Neutrophil (primary cell): ENCODE data around the gene PLA2G15.
A peak's percentile ranks its signal among the peaks of the same experiment; 100 is the strongest.

Source experiments
- H3K27ac ChIP-seq: fragments of 200-600 bp; sonication (generic); 2 replicates; pipeline ENCODE4 v1.5.1; 2016; ENCODE audit warnings: mild to moderate bottlenecking, moderate library complexity
- H3K27me3 ChIP-seq: fragments of 200-600 bp; sonication (generic); 2 replicates; pipeline ENCODE4 v1.6.0; 2016; ENCODE audit warnings: mild to moderate bottlenecking
- H3K36me3 ChIP-seq: fragments of 200-600 bp; sonication (generic); 2 replicates; pipeline ENCODE4 v1.5.1; 2017
- H3K4me1 ChIP-seq, 2 experiments: fragments of 200-600 bp in 1 of 2; sonication (generic) in 1 of 2; 1 replicate in 1 of 2; 2 replicates in 1 of 2; pipeline versions ENCODE4 v1.5.1 to v1.6.1; 2013 to 2016; ENCODE audit warnings: low read depth in 1 of 2, low read length in 1 of 2, mild to moderate bottlenecking in 1 of 2, moderate library complexity in 1 of 2; ENCODE audit not compliant: control insufficient read depth in 1 of 2, insufficient read depth in 1 of 2
- H3K4me3 ChIP-seq, 2 experiments: fragments of 200-600 bp in 1 of 2; sonication (generic) in 1 of 2; 1 replicate in 1 of 2; 2 replicates in 1 of 2; pipeline ENCODE4 v1.5.1; 2013 to 2016; ENCODE audit warnings: low read depth in 1 of 2, low read length in 1 of 2, mild to moderate bottlenecking in 1 of 2, moderate library complexity in 1 of 2
- H3K9me3 ChIP-seq: fragments of 200-600 bp; sonication (generic); 2 replicates; pipeline ENCODE4 v1.5.1; 2016
- TF ChIP-seq, protein P1 (sequence below): fragments of 200-600 bp; sonication (generic); IDR thresholded peaks from 2 replicates; pipeline ENCODE4 v1.5.1; 2016; ENCODE audit warnings: antibody characterized with exemption

The PLA2G15 gene

GRCh38 chr16:68292425-68292824 is 47.3 kb downstream of the PLA2G15 start:
- TF ChIP-seq, protein P1, sequence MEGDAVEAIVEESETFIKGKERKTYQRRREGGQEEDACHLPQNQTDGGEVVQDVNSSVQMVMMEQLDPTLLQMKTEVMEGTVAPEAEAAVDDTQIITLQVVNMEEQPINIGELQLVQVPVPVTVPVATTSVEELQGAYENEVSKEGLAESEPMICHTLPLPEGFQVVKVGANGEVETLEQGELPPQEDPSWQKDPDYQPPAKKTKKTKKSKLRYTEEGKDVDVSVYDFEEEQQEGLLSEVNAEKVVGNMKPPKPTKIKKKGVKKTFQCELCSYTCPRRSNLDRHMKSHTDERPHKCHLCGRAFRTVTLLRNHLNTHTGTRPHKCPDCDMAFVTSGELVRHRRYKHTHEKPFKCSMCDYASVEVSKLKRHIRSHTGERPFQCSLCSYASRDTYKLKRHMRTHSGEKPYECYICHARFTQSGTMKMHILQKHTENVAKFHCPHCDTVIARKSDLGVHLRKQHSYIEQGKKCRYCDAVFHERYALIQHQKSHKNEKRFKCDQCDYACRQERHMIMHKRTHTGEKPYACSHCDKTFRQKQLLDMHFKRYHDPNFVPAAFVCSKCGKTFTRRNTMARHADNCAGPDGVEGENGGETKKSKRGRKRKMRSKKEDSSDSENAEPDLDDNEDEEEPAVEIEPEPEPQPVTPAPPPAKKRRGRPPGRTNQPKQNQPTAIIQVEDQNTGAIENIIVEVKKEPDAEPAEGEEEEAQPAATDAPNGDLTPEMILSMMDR = no peak
- no peaks in the 10 kb centered on the region for H3K27me3 ChIP-seq
- H3K4me3 ChIP-seq = no peak overlapping the region
- no peak overlapping the region for H3K27ac ChIP-seq
- H3K36me3 ChIP-seq = peaks cover 51% of the 10 kb centered on the region
- no peaks in the 10 kb centered on the region for H3K9me3 ChIP-seq
- H3K4me1 ChIP-seq = peaks cover 13 to 24% of the 10 kb centered on the region in 2 experiments

- TF ChIP-seq, protein P1 = no peak
- Histone ChIP-seq H3K27ac (no peak overlapping the region), H3K9me3 (no peaks in the 10 kb centered on the region), H3K4me1 (peaks cover 6 to 11% of the 10 kb centered on the region in 2 experiments), H3K36me3 (peaks cover 88% of the 10 kb centered on the region), H3K4me3 (no peak overlapping the region), H3K27me3 (no peaks in the 10 kb centered on the region)
Observed at GRCh38 chr16:68296291-68296690, 51.1 kb downstream of the PLA2G15 start.

GRCh38 chr16:68296693-68297092 is 51.5 kb downstream of the PLA2G15 start:
- TF ChIP-seq, protein P1 = no peak
- Histone ChIP-seq H3K4me3 (no peak overlapping the region), H3K27me3 (no peaks in the 10 kb centered on the region), H3K4me1 (peaks cover 6 to 11% of the 10 kb centered on the region in 2 experiments), H3K9me3 (no peaks in the 10 kb centered on the region), H3K36me3 (peaks cover 88% of the 10 kb centered on the region), H3K27ac (peak overlapping the region; percentile 23)

DNA sequence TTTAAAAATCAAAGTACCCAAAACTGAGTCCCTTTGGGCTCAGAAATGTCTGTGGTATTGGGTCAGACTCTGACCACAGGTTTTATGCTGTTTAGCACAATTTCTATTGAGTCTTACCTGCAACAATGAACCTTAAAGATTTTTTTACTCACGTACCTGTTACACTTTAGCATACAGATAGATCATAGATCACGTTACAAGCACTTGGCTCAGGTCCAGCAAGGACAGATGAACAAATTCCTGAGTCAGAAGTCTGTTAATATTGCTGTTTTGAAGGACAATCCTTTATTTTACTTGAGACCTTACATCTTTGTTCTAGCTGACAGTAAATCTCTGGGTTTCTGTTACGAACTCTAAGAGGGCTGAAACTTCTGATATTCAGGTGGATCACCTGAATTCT is 52.7 kb downstream of the PLA2G15 start:
- no peaks in the 10 kb centered on the region for H3K27me3 ChIP-seq
- H3K36me3 ChIP-seq = peaks cover 95% of the 10 kb centered on the region
- TF ChIP-seq, protein P1 = no peak
- no peak overlapping the region for H3K27ac ChIP-seq
- no peak overlapping the region for H3K4me3 ChIP-seq
- H3K9me3 ChIP-seq = no peaks in the 10 kb centered on the region
- peaks cover 6 to 11% of the 10 kb centered on the region in 2 experiments for H3K4me1 ChIP-seq

DNA sequence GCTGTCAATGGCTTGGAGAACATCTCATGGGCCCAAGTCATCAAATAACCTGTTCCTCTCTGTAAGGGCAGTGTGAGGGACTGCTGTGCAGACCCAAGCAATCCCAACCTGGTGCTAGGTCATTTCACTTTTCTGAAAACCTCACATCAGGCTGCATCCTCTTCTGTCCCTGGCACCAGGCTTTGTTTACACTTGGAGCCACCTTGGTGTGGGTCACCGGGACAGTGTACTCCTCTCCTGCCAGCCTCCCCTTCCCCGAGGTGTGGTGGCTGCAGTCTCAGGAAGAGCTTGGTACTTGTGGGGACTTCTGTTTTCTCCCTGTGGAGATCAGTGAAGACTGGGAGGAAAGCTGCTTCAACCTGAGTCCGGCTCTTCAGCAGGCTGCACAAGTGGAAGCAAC is 53.1 kb downstream of the PLA2G15 start:
- H3K27me3 ChIP-seq = no peaks in the 10 kb centered on the region
- TF ChIP-seq, protein P1 = no peak
- no peak overlapping the region for H3K27ac ChIP-seq
- H3K4me3 ChIP-seq = no peak overlapping the region
- peaks cover 6 to 11% of the 10 kb centered on the region in 2 experiments for H3K4me1 ChIP-seq
- H3K36me3 ChIP-seq = peaks cover 95% of the 10 kb centered on the region
- no peaks in the 10 kb centered on the region for H3K9me3 ChIP-seq
